Measurements from ENCODE around the gene ZNF804B. TPM values are rescaled to one million over a fixed set of nuclear protein-coding genes. Genes with fewer than 3 reads are reported as not detected.

The ZNF804B gene
- total RNA-seq, 2 experiments from 2014 or later, result not detected

- POLR2A ChIA-PET, result no interaction called here
- ATAC-seq (ENCODE audit: low read depth), result no peak
- H3K27ac Mint-ChIP-seq, result no peak overlapping the region
- peaks cover 3% of the 10 kb centered on the region for H3K27me3 Mint-ChIP-seq
- no peaks in the 10 kb centered on the region for H3K9me3 Mint-ChIP-seq
- DNase-seq, result no peak
- no peak overlapping the region for H3K4me3 Mint-ChIP-seq
- H3K4me1 Mint-ChIP-seq, result no peaks in the 10 kb centered on the region
- no peaks in the 10 kb centered on the region for H3K36me3 Mint-ChIP-seq
Observed at GRCh38 chr7:88789480-88790064, 30.1 kb downstream of the ZNF804B start.

- no peaks in the 10 kb centered on the region for H3K36me3 Mint-ChIP-seq
- no peaks in the 10 kb centered on the region for H3K4me1 Mint-ChIP-seq
- H3K9me3 Mint-ChIP-seq, result no peaks in the 10 kb centered on the region
- ATAC-seq (ENCODE audit: low read depth) (no peak), DNase-seq (no peak)
- H3K4me3 Mint-ChIP-seq, result no peak overlapping the region
- POLR2A ChIA-PET, result no interaction called here
- H3K27me3 Mint-ChIP-seq, result peaks cover 3% of the 10 kb centered on the region
- H3K27ac Mint-ChIP-seq, result no peak overlapping the region
Observed at GRCh38 chr7:88791891-88792290, 32.4 kb downstream of the ZNF804B start.

- no peak overlapping the region for H3K4me3 Mint-ChIP-seq
Observed at GRCh38 chr7:88792361-88792760, 32.9 kb downstream of the ZNF804B start.

GRCh38 chr7:88795553-88795952 lies 36.1 kb downstream of the ZNF804B start, which contains the start of gene TEX47:
Gene TEX47 (minus strand): TSS chr7:88795737. CDS start chr7:88794942, 795 bp downstream.
- H3K27ac Mint-ChIP-seq, result no peak within 1 kb of the TSS
- H3K9me3 Mint-ChIP-seq, result no peaks in the 10 kb centered on the region
- ATAC-seq (ENCODE audit: low read depth) (no peak), DNase-seq (no peak)
- no peaks in the 10 kb centered on the region for H3K4me1 Mint-ChIP-seq
- no peak within 1 kb of the TSS for H3K4me3 Mint-ChIP-seq
- POLR2A ChIA-PET, result no interaction called here
- peaks cover 3% of the 10 kb centered on the region for H3K27me3 Mint-ChIP-seq
- H3K36me3 Mint-ChIP-seq, result no peaks in the 10 kb centered on the region

More at GRCh38 chr7:88792361-88792760, 32.9 kb downstream of the ZNF804B start:
- Mint-ChIP-seq H3K9me3 (no peaks in the 10 kb centered on the region), H3K27me3 (peaks cover 4% of the 10 kb centered on the region), H3K27ac (no peak overlapping the region), H3K36me3 (no peaks in the 10 kb centered on the region), H3K4me1 (no peaks in the 10 kb centered on the region)
- POLR2A ChIA-PET, result no interaction called here
- DNase-seq, result no peak
- ATAC-seq (ENCODE audit: low read depth), result no peak

- H3K4me3 Mint-ChIP-seq, result no peak overlapping the region
- ATAC-seq (ENCODE audit: low read depth) (no peak), DNase-seq (no peak)
- POLR2A ChIA-PET, result no interaction called here
- peaks cover 3% of the 10 kb centered on the region for H3K27me3 Mint-ChIP-seq
- H3K27ac Mint-ChIP-seq, result no peak overlapping the region
- no peaks in the 10 kb centered on the region for H3K36me3 Mint-ChIP-seq
- H3K4me1 Mint-ChIP-seq, result no peaks in the 10 kb centered on the region
- no peaks in the 10 kb centered on the region for H3K9me3 Mint-ChIP-seq
Observed at GRCh38 chr7:88801046-88801445, 41.5 kb downstream of the ZNF804B start.

GRCh38 chr7:88806280-88807037 lies 47.0 kb downstream of the ZNF804B start:
- H3K4me3 Mint-ChIP-seq, result no peak overlapping the region
- no peak overlapping the region for H3K27ac Mint-ChIP-seq
- no peaks in the 10 kb centered on the region for H3K27me3 Mint-ChIP-seq
- no peaks in the 10 kb centered on the region for H3K4me1 Mint-ChIP-seq
- no peak for DNase-seq
- H3K36me3 Mint-ChIP-seq, result no peaks in the 10 kb centered on the region
- no peaks in the 10 kb centered on the region for H3K9me3 Mint-ChIP-seq
- POLR2A ChIA-PET, result no interaction called here
- no peak for ATAC-seq (ENCODE audit: low read depth)

- H3K27me3 Mint-ChIP-seq, result no peaks in the 10 kb centered on the region
- H3K27ac Mint-ChIP-seq, result no peak overlapping the region
- H3K36me3 Mint-ChIP-seq, result no peaks in the 10 kb centered on the region
- no peak for DNase-seq
- H3K4me3 Mint-ChIP-seq, result no peak overlapping the region
- peaks cover 2% of the 10 kb centered on the region for H3K9me3 Mint-ChIP-seq
- no peaks in the 10 kb centered on the region for H3K4me1 Mint-ChIP-seq
- POLR2A ChIA-PET, result no interaction called here
- no peak for ATAC-seq (ENCODE audit: low read depth)
Observed at GRCh38 chr7:88818552-88818951, 59.1 kb downstream of the ZNF804B start.

- Mint-ChIP-seq H3K9me3 (peaks cover 2% of the 10 kb centered on the region), H3K4me3 (no peak overlapping the region), H3K36me3 (no peaks in the 10 kb centered on the region), H3K27ac (no peak overlapping the region), H3K27me3 (no peaks in the 10 kb centered on the region), H3K4me1 (no peaks in the 10 kb centered on the region)
- DNase-seq (no peak), ATAC-seq (ENCODE audit: low read depth) (no peak)
- POLR2A ChIA-PET, result no interaction called here
Observed at GRCh38 chr7:88826222-88826621, 66.7 kb downstream of the ZNF804B start.

- Mint-ChIP-seq H3K36me3 (no peaks in the 10 kb centered on the region), H3K4me1 (no peaks in the 10 kb centered on the region), H3K9me3 (no peaks in the 10 kb centered on the region), H3K4me3 (no peak overlapping the region), H3K27ac (no peak overlapping the region), H3K27me3 (no peaks in the 10 kb centered on the region)
- ATAC-seq (ENCODE audit: low read depth), result no peak
- POLR2A ChIA-PET, result no interaction called here
- DNase-seq, result no peak
Observed at GRCh38 chr7:88835147-88835728, 75.7 kb downstream of the ZNF804B start.

DNA sequence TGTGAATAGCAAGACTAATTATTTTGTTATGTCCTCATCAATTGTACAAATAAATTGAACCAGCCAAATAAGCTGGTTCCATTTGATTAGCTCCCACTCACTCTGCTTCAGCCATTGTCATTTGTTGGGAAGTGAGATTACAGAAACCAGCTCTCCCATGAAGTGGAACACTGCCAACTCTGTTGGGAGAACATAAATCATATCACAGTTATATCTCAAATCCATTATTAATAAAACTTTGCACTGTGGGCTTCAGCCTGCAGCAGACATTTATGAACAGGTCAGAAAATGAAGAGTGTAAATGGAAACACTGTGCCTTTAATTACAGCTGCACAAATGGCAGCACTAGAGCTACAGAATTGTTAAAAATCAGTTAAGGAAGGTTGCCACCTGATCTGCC lies 82.7 kb downstream of the ZNF804B start:
- Mint-ChIP-seq H3K4me1 (no peaks in the 10 kb centered on the region), H3K36me3 (no peaks in the 10 kb centered on the region), H3K27ac (no peak overlapping the region), H3K4me3 (no peak overlapping the region), H3K9me3 (no peaks in the 10 kb centered on the region), H3K27me3 (no peaks in the 10 kb centered on the region)
- DNase-seq, result no peak
- ATAC-seq (ENCODE audit: low read depth), result no peak
- POLR2A ChIA-PET, result no interaction called here

DNA sequence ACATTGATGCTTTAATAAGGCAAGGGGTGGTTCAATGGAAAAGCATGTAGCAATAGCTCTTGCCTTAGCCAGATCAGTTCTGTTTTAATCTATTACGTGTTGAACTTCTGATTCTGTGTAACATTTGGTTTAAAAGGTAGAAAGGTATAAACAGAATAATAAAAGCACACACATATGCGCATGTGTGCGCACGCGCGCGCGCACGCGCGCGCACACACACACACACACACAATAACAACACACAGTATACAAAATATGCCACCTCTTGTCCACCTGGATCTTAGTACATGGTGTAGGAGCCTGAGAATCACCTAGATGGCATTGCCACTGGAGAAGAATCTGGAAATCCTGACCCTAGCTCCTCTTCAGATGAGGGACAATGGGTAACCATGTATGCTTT lies 85.6 kb downstream of the ZNF804B start:
- ATAC-seq (ENCODE audit: low read depth), result no peak
- Mint-ChIP-seq H3K4me3 (no peak overlapping the region), H3K4me1 (no peaks in the 10 kb centered on the region), H3K36me3 (no peaks in the 10 kb centered on the region), H3K9me3 (no peaks in the 10 kb centered on the region), H3K27me3 (no peaks in the 10 kb centered on the region), H3K27ac (no peak overlapping the region)
- DNase-seq, result no peak
- POLR2A ChIA-PET, result no interaction called here

- H3K27me3 Mint-ChIP-seq, result no peaks in the 10 kb centered on the region
- H3K4me3 Mint-ChIP-seq, result no peak overlapping the region
- no peak overlapping the region for H3K27ac Mint-ChIP-seq
- H3K9me3 Mint-ChIP-seq, result no peaks in the 10 kb centered on the region
- no peak for ATAC-seq (ENCODE audit: low read depth)
- no peaks in the 10 kb centered on the region for H3K4me1 Mint-ChIP-seq
- no peaks in the 10 kb centered on the region for H3K36me3 Mint-ChIP-seq
- POLR2A ChIA-PET, result no interaction called here
- no peak for DNase-seq
Observed at GRCh38 chr7:88851220-88851619, 91.7 kb downstream of the ZNF804B start.

DNA sequence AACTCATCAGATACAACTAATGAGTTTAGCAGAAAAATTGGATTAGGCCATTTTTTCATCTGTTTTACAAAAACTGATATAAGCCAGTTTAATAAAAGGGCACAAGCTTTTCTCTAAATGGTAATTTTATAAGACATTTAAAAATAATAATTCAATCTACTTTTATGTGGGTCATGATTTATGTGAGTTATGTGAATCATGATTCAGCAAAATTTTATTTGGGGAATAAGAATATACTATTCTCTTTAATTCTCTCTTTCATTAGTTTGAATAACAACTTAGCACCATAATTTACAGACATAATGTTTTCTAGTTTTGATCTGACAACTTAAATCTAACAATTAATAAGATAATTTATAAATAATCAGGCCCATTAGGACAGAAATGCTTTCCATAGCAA lies 99.8 kb downstream of the ZNF804B start:
- DNase-seq, result no peak
- no peaks in the 10 kb centered on the region for H3K9me3 Mint-ChIP-seq
- no peak for ATAC-seq (ENCODE audit: low read depth)
- H3K36me3 Mint-ChIP-seq, result no peaks in the 10 kb centered on the region
- H3K27ac Mint-ChIP-seq, result no peak overlapping the region
- H3K4me3 Mint-ChIP-seq, result no peak overlapping the region
- H3K27me3 Mint-ChIP-seq, result no peaks in the 10 kb centered on the region
- POLR2A ChIA-PET, result no interaction called here
- no peaks in the 10 kb centered on the region for H3K4me1 Mint-ChIP-seq

GRCh38 chr7:88866265-88866863 lies 106.9 kb downstream of the ZNF804B start:
- no peak overlapping the region for H3K27ac Mint-ChIP-seq
- no peaks in the 10 kb centered on the region for H3K9me3 Mint-ChIP-seq
- no peaks in the 10 kb centered on the region for H3K36me3 Mint-ChIP-seq
- POLR2A ChIA-PET, result no interaction called here
- DNase-seq, result no peak
- no peaks in the 10 kb centered on the region for H3K27me3 Mint-ChIP-seq
- ATAC-seq (ENCODE audit: low read depth), result no peak
- no peaks in the 10 kb centered on the region for H3K4me1 Mint-ChIP-seq
- H3K4me3 Mint-ChIP-seq, result no peak overlapping the region
